GM12891 (cell line): ENCODE measurements around the gene HEMK1.

Experiments
- POLR2A ChIP-seq: IDR thresholded peaks from 2 replicates; pipeline ENCODE4 v1.6.1; 2011; ENCODE audit warnings: low read depth, low read length, control low read depth
- POLR2AphosphoS5 ChIP-seq: IDR thresholded peaks from 2 replicates; pipeline ENCODE4 v1.6.1; 2011; ENCODE audit warnings: low read depth, low read length, control low read depth
- SPI1 ChIP-seq: IDR thresholded peaks from 2 replicates; pipeline ENCODE4 v1.6.1; 2011; ENCODE audit warnings: low read depth, low read length, control low read depth
- TAF1 ChIP-seq: IDR thresholded peaks from 2 replicates; pipeline ENCODE4 v1.6.1; 2011; ENCODE audit warnings: low read depth, low read length, control low read depth

DNA sequence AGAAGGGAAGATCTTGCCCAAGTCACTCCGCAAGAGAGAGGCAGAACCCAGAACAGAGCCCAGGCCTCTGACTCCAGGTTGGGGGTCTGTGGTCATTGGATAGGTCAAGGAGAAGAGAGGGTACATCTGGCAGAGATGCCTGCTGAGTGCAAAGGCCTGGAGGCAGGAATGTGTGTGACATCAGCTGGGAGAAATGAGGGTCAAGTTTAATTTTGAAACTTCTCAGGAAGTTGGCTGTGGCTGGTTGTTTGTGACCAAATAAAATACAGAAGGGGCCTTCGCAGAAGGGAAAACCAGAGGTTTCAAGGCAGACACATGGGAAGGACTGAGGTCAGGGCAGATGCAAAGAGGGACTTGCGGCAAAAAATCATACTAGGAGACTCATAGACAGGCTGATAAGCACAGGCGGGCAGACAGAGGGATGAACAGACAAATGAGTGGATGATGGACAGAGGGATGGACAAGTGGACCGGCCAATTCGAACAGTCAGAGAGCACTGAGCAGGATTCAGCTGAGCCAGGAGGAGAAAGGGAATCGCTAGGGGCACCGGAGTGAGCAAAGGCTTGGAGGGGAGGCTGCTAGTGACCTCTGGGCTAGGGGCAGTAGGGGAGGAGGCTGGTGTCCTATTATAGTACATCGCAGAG lies 37.1 kb upstream of the HEMK1 start:
- TF ChIP-seq POLR2AphosphoS5 (no peak), POLR2A (no peak), TAF1 (no peak), SPI1 (no peak)
